OCI-LY1 (cell line): ENCODE data around the gene LIPM.

Experiments used
- CTCF ChIP-seq: fragments of 200-600 bp; sonication (generic), shearing (Covaris generic); IDR thresholded peaks from 2 replicates; pipeline ENCODE4 v1.5.1; 2017; ENCODE audit warnings: mild to moderate bottlenecking, antibody characterized with exemption, low read length, moderate library complexity, mixed read lengths
- EZH2 ChIP-seq: fragments of 200-600 bp; sonication (generic), shearing (Covaris generic); IDR thresholded peaks from 2 replicates; pipeline ENCODE4 v1.8.0; 2017; ENCODE audit warnings: borderline replicate concordance, mixed run types, mild to moderate bottlenecking, antibody characterized with exemption, low read length, moderate library complexity, mixed read lengths

GRCh38 chr10:88819290-88819689 lies 16.8 kb downstream of the LIPM start:
- TF ChIP-seq CTCF = no peak
- TF ChIP-seq EZH2 = no peak
